GM23248 (cell line): ENCODE results near the gene OSBPL5. TPM values are rescaled to one million over a fixed set of nuclear protein-coding genes. Genes with fewer than 3 reads are reported as not detected.

Source experiments
- DNase-seq: peaks from one replicate; pipeline ENCODE4 v3.0.0-alpha.2; 2015
- H2AFZ ChIP-seq: fragments of 200-600 bp; sonication (generic); 2 replicates; pipeline ENCODE4 v1.6.1; 2016; ENCODE audit warnings: antibody characterized with exemption
- H3F3A ChIP-seq: fragments of 200-600 bp; sonication (generic); 2 replicates; pipeline ENCODE4 v1.6.1; 2016; ENCODE audit warnings: mild to moderate bottlenecking, antibody characterized with exemption, mixed run types; ENCODE audit not compliant: insufficient read depth
- H3K27ac ChIP-seq: fragments of 200-600 bp; sonication (generic); 2 replicates; pipeline ENCODE4 v1.5.1; 2016; ENCODE audit warnings: mild to moderate bottlenecking
- H3K27me3 ChIP-seq: fragments of 200-600 bp; sonication (generic); replicated peaks from 2 replicates; pipeline ENCODE4 v1.6.1; 2016; ENCODE audit warnings: mild to moderate bottlenecking; ENCODE audit not compliant: insufficient read depth
- H3K36me3 ChIP-seq: fragments of 200-600 bp; sonication (generic); 2 replicates; pipeline ENCODE4 v1.6.1; 2016; ENCODE audit warnings: low read depth, mild to moderate bottlenecking
- H3K4me1 ChIP-seq: fragments of 200-600 bp; sonication (generic); 2 replicates; pipeline ENCODE4 v1.6.1; 2016; ENCODE audit warnings: mild to moderate bottlenecking; ENCODE audit not compliant: insufficient read depth
- H3K4me2 ChIP-seq: fragments of 200-600 bp; sonication (generic); one replicate; pipeline ENCODE4 v1.6.1; 2016; ENCODE audit warnings: mild to moderate bottlenecking; ENCODE audit not compliant: unreplicated experiment
- H3K4me3 ChIP-seq: fragments of 200-600 bp; sonication (generic); 2 replicates; pipeline ENCODE4 v1.5.1; 2016; ENCODE audit warnings: mild to moderate bottlenecking
- H3K79me2 ChIP-seq: fragments of 200-600 bp; sonication (generic); 2 replicates; pipeline ENCODE4 v1.6.1; 2016; ENCODE audit warnings: mild to moderate bottlenecking; ENCODE audit not compliant: insufficient read depth
- H3K9ac ChIP-seq: fragments of 200-600 bp; sonication (generic); 2 replicates; pipeline ENCODE4 v1.6.1; 2016; ENCODE audit warnings: mild to moderate bottlenecking
- H3K9me2 ChIP-seq: fragments of 200-600 bp; sonication (generic); 2 replicates; pipeline ENCODE4 v1.6.1; 2016; ENCODE audit warnings: mixed run types, mild to moderate bottlenecking, moderate library complexity; ENCODE audit not compliant: insufficient read depth
- H3K9me3 ChIP-seq: fragments of 200-600 bp; sonication (generic); one replicate; pipeline ENCODE4 v1.6.1; 2017; ENCODE audit warnings: low read depth
- H4K20me1 ChIP-seq: fragments of 200-600 bp; sonication (generic); 2 replicates; pipeline ENCODE4 v1.6.0; 2016; ENCODE audit not compliant: insufficient read depth
- EZH2 ChIP-seq: fragments of 200-600 bp; sonication (generic); IDR thresholded peaks from 2 replicates; pipeline ENCODE4 v1.6.1; 2018; ENCODE audit warnings: antibody characterized with exemption, mild to moderate bottlenecking; ENCODE audit not compliant: insufficient read depth, poor library complexity, severe bottlenecking
- EZH2phosphoT487 ChIP-seq: fragments of 200-600 bp; sonication (generic); IDR thresholded peaks from 2 replicates; pipeline ENCODE4 v1.6.1; 2018; ENCODE audit warnings: antibody characterized with exemption, moderate library complexity, mild to moderate bottlenecking, low read depth; ENCODE audit not compliant: insufficient read depth
- WGBS, 2 experiments: methylation state at CpG; one replicate each; pipeline ENCODE4 v1.1.6; 2015 to 2017; ENCODE audit warnings: low lambda C conversion rate in 2 of 2, low coverage in 1 of 2; ENCODE audit errors: missing lambda C conversion rate in 2 of 2; 5-methylcytosine and 5-hydroxymethylcytosine counted together
- in situ Hi-C: fragments of 300-500 bp; cut with MboI; formaldehyde crosslinking; loops from 2 replicates; pipeline ENCODE4 v1.15.0; 2020
- polyA plus RNA-seq: library from polyadenylated mRNA; unstranded; fragments of >200 nt; fragmentation: Nextera tagmentation; extraction: Ambion mirVana; gene quantifications from 2 replicates; pipeline ENCODE4 v1.2.1, GENCODE V29; 2016
- total RNA-seq: library from RNA; depleted of rRNA; stranded (reverse); fragments of >200 nt; shearing (Covaris generic); gene quantifications from 2 replicates; pipeline ENCODE4 v1.2.3, GENCODE V29; 2014

OSBPL5 gene
- total and polyA plus RNA-seq, 2 experiments from 2014 or later, result 27.9 to 57.6 TPM

- H2AFZ ChIP-seq, result no peak overlapping the region
- in situ Hi-C loops, result no loop called here
- no peaks in the 10 kb centered on the region for H3K36me3 ChIP-seq
- no peaks in the 10 kb centered on the region for H4K20me1 ChIP-seq
- 97% methylated on average over 22 to 24 of the region's 24 CpGs for WGBS, 2 experiments
- no peaks in the 10 kb centered on the region for H3K27me3 ChIP-seq
- H3K79me2 ChIP-seq, result no peaks in the 10 kb centered on the region
- H3K4me2 ChIP-seq, result no peak overlapping the region
- DNase-seq, result no peak
- H3K4me3 ChIP-seq, result no peak overlapping the region
- no peaks in the 10 kb centered on the region for H3K9me2 ChIP-seq
- H3K4me1 ChIP-seq, result peaks cover 15% of the 10 kb centered on the region
- H3K9ac ChIP-seq, result no peak overlapping the region
- no peak overlapping the region for H3K27ac ChIP-seq
- H3F3A ChIP-seq, result peaks cover 15% of the 10 kb centered on the region
- H3K9me3 ChIP-seq, result no peaks in the 10 kb centered on the region
- TF ChIP-seq EZH2 (no peak), EZH2phosphoT487 (no peak)
Observed at GRCh38 chr11:3126901-3127691, 38.0 kb downstream of the OSBPL5 start.

- TF ChIP-seq EZH2 (no peak), EZH2phosphoT487 (no peak)
- no peaks in the 10 kb centered on the region for H3K9me2 ChIP-seq
- no peak overlapping the region for H3K27ac ChIP-seq
- no peak overlapping the region for H3K4me2 ChIP-seq
- H3K79me2 ChIP-seq, result no peaks in the 10 kb centered on the region
- no peak overlapping the region for H2AFZ ChIP-seq
- 91 to 95% methylated on average over 19 to 21 of the region's 21 CpGs for WGBS, 2 experiments
- no peaks in the 10 kb centered on the region for H3K27me3 ChIP-seq
- DNase-seq, result no peak
- H3K36me3 ChIP-seq, result no peaks in the 10 kb centered on the region
- H3F3A ChIP-seq, result peaks cover 15% of the 10 kb centered on the region
- H4K20me1 ChIP-seq, result no peaks in the 10 kb centered on the region
- in situ Hi-C loops, result no loop called here
- no peak overlapping the region for H3K9ac ChIP-seq
- peaks cover 15% of the 10 kb centered on the region for H3K4me1 ChIP-seq
- no peaks in the 10 kb centered on the region for H3K9me3 ChIP-seq
- no peak overlapping the region for H3K4me3 ChIP-seq
Observed at GRCh38 chr11:3126207-3126865, 38.8 kb downstream of the OSBPL5 start.

GRCh38 chr11:3124821-3125220, 40.3 kb downstream of the OSBPL5 start:
- Histone ChIP-seq H3K9ac (no peak overlapping the region), H3F3A (peaks cover 15% of the 10 kb centered on the region), H3K27me3 (no peaks in the 10 kb centered on the region), H3K9me2 (no peaks in the 10 kb centered on the region), H2AFZ (no peak overlapping the region), H3K4me1 (peaks cover 15% of the 10 kb centered on the region), H4K20me1 (no peaks in the 10 kb centered on the region), H3K4me3 (no peak overlapping the region), H3K36me3 (no peaks in the 10 kb centered on the region), H3K27ac (no peak overlapping the region), H3K4me2 (no peak overlapping the region), H3K79me2 (no peaks in the 10 kb centered on the region), H3K9me3 (no peaks in the 10 kb centered on the region)
- TF ChIP-seq EZH2phosphoT487 (no peak), EZH2 (no peak)
- 67 to 69% methylated on average over 3 of the region's 3 CpGs for WGBS, 2 experiments
- in situ Hi-C loops, result no loop called here
- no peak for DNase-seq

- Histone ChIP-seq H3K79me2 (no peaks in the 10 kb centered on the region), H3K4me1 (peaks cover 15% of the 10 kb centered on the region), H3F3A (peaks cover 15% of the 10 kb centered on the region), H3K27me3 (no peaks in the 10 kb centered on the region), H3K36me3 (no peaks in the 10 kb centered on the region), H3K9me3 (no peaks in the 10 kb centered on the region), H3K9me2 (no peaks in the 10 kb centered on the region), H4K20me1 (no peaks in the 10 kb centered on the region), H2AFZ (no peak overlapping the region), H3K4me3 (no peak overlapping the region), H3K9ac (peak overlapping the region; percentile 46), H3K4me2 (peak overlapping the region; percentile 31), H3K27ac (peak overlapping the region; percentile 78)
- WGBS, 2 experiments, result 45 to 46% methylated on average over 19 of the region's 19 CpGs
- in situ Hi-C loops, result no loop called here
- peak; percentile 99 for DNase-seq
- TF ChIP-seq EZH2, result no peak
- TF ChIP-seq EZH2phosphoT487, result no peak
Observed at GRCh38 chr11:3123761-3124733, 41.1 kb downstream of the OSBPL5 start.
